DOHH2 (cell line): ENCODE data around the gene HNRNPR.

Experiments
- CTCF ChIP-seq: fragments of 200-600 bp; sonication (generic); IDR thresholded peaks from one replicate; pipeline ENCODE4 v1.5.1; 2014; ENCODE audit warnings: antibody characterized with exemption, mild to moderate bottlenecking, low read depth, low read length; ENCODE audit not compliant: poor library complexity, severe bottlenecking
- EZH2phosphoT487 ChIP-seq: fragments of 200-600 bp; sonication (generic); IDR thresholded peaks from 2 replicates; pipeline ENCODE4 v1.6.1; 2017; ENCODE audit warnings: borderline replicate concordance, mild to moderate bottlenecking, antibody characterized with exemption, low read length, moderate library complexity, mixed read lengths

GRCh38 chr1:23384312-23385058, 40.4 kb upstream of the HNRNPR start:
- TF ChIP-seq CTCF (no peak), EZH2phosphoT487 (no peak)
